Measurements from ENCODE around the gene HIVEP3.

Gene HIVEP3

GRCh38 chr1:41535716-41536115 lies 383.0 kb downstream of the HIVEP3 start:
- TF ChIP-seq FOXP2 (optimal IDR thresholded peaks at IDR 0.05; ENCODE audit: borderline replicate concordance, extremely low read depth, extremely low read length, insufficient read depth) = no peak
- TF ChIP-seq POLR2AphosphoS5 (IDR thresholded peaks at IDR 0.05; ENCODE audit: low read depth, low read length) = no peak
- TF ChIP-seq TAF1 (IDR thresholded peaks at IDR 0.05; ENCODE audit: borderline replicate concordance, insufficient read depth, low read length) = no peak
- TF ChIP-seq REST (IDR thresholded peaks at IDR 0.05; ENCODE audit: insufficient read depth in 1 of 2, low read depth in 2 of 2, low read length in 2 of 2) = no peak
- TF ChIP-seq SIN3A (IDR thresholded peaks at IDR 0.05; ENCODE audit: borderline replicate concordance, insufficient read depth, low read length) = no peak

GRCh38 chr1:41535276-41535675 lies 383.4 kb downstream of the HIVEP3 start:
- TF ChIP-seq TAF1 (IDR thresholded peaks at IDR 0.05; ENCODE audit: borderline replicate concordance, insufficient read depth, low read length) = no peak
- no peak for TF ChIP-seq POLR2AphosphoS5 (IDR thresholded peaks at IDR 0.05; ENCODE audit: low read depth, low read length)
- TF ChIP-seq SIN3A (IDR thresholded peaks at IDR 0.05; ENCODE audit: borderline replicate concordance, insufficient read depth, low read length) = no peak
- TF ChIP-seq FOXP2 (optimal IDR thresholded peaks at IDR 0.05; ENCODE audit: borderline replicate concordance, extremely low read depth, extremely low read length, insufficient read depth) = no peak
- TF ChIP-seq REST (IDR thresholded peaks at IDR 0.05; ENCODE audit: insufficient read depth in 1 of 2, low read depth in 2 of 2, low read length in 2 of 2) = no peak

GRCh38 chr1:41534181-41535076 lies 384.3 kb downstream of the HIVEP3 start:
- TF ChIP-seq FOXP2 (optimal IDR thresholded peaks at IDR 0.05; ENCODE audit: borderline replicate concordance, extremely low read depth, extremely low read length, insufficient read depth) (no peak), SIN3A (IDR thresholded peaks at IDR 0.05; ENCODE audit: borderline replicate concordance, insufficient read depth, low read length) (no peak), POLR2AphosphoS5 (IDR thresholded peaks at IDR 0.05; ENCODE audit: low read depth, low read length) (no peak), TAF1 (IDR thresholded peaks at IDR 0.05; ENCODE audit: borderline replicate concordance, insufficient read depth, low read length) (no peak), REST (IDR thresholded peaks at IDR 0.05; ENCODE audit: insufficient read depth in 1 of 2, low read depth in 2 of 2, low read length in 2 of 2) (no peak)

- no peak for TF ChIP-seq SIN3A (IDR thresholded peaks at IDR 0.05; ENCODE audit: borderline replicate concordance, insufficient read depth, low read length)
- TF ChIP-seq TAF1 (IDR thresholded peaks at IDR 0.05; ENCODE audit: borderline replicate concordance, insufficient read depth, low read length) = no peak
- TF ChIP-seq POLR2AphosphoS5 (IDR thresholded peaks at IDR 0.05; ENCODE audit: low read depth, low read length) = no peak
- no peak for TF ChIP-seq FOXP2 (optimal IDR thresholded peaks at IDR 0.05; ENCODE audit: borderline replicate concordance, extremely low read depth, extremely low read length, insufficient read depth)
- TF ChIP-seq REST (IDR thresholded peaks at IDR 0.05; ENCODE audit: insufficient read depth in 1 of 2, low read depth in 2 of 2, low read length in 2 of 2) = no peak
These were observed 385.0 kb downstream of the HIVEP3 start for GRCh38 chr1:41533731-41534080.
